Upper lobe of left lung (tissue), 6 donors: Measurements from ENCODE around the gene TBCD. TPM values are rescaled to one million over a fixed set of nuclear protein-coding genes. Genes with fewer than 3 reads are reported as not detected.

Experiments used
- ATAC-seq, 2 donors: fragments of 200-7000 bp; cut with Tn5 transposase; one replicate each; pipeline ENCODE4 v1.9.1; 2022; ENCODE audit warnings: mild to moderate bottlenecking in 2 of 2, moderate library complexity in 2 of 2; ENCODE audit not compliant: low FRiP score in 2 of 2
- DNase-seq, 2 donors: peaks; one replicate each; pipeline ENCODE4 v3.0.0-alpha.2; 2019 to 2020
- H3K27ac ChIP-seq, 4 donors: fragments of 200-600 bp; sonication (generic); one replicate each; pipeline ENCODE4 v1.5.1; 2016 to 2019
- H3K27me3 ChIP-seq, 4 donors: fragments of 200-600 bp; sonication (generic); one replicate each; pipeline ENCODE4 v1.5.1; 2017 to 2019
- H3K36me3 ChIP-seq, 4 donors: fragments of 200-600 bp; sonication (generic); one replicate each; pipeline ENCODE4 v1.5.1; 2016 to 2019
- H3K4me1 ChIP-seq, 4 donors: fragments of 200-600 bp; sonication (generic); one replicate each; pipeline ENCODE4 v1.5.1; 2018 to 2019
- H3K4me3 ChIP-seq, 4 donors: fragments of 200-600 bp; sonication (generic); one replicate each; pipeline ENCODE4 v1.5.1; 2017 to 2019; ENCODE audit warnings: mild to moderate bottlenecking in 2 of 4, moderate library complexity in 1 of 4
- H3K9me3 ChIP-seq, 4 donors: fragments of 200-600 bp; sonication (generic); one replicate each; pipeline ENCODE4 v1.5.1; 2018 to 2019
- CTCF ChIP-seq, 6 experiments: fragments of 450-650 bp in 4 of 6; fragments of 200-600 bp in 2 of 6; sonication (generic) in 2 of 6; IDR thresholded peaks; one replicate each; pipeline ENCODE4 v1.5.1; 2016 to 2019; ENCODE audit warnings: antibody characterized with exemption in 6 of 6
- EP300 ChIP-seq, 4 donors: sonication (generic); formaldehyde crosslinking; IDR thresholded peaks; one replicate each; pipeline ENCODE4 v1.5.1; 2017; ENCODE audit warnings: antibody characterized with exemption in 4 of 4, control low read depth in 2 of 4
- POLR2A ChIP-seq, 4 donors: fragments of 450-650 bp; IDR thresholded peaks; one replicate each; pipeline ENCODE4 v1.5.1; 2016 to 2017; ENCODE audit warnings: antibody characterized with exemption in 4 of 4, mild to moderate bottlenecking in 2 of 4
- POLR2AphosphoS5 ChIP-seq, 2 donors: sonication (generic); formaldehyde crosslinking; IDR thresholded peaks; one replicate each; pipeline ENCODE4 v1.5.1; 2017; ENCODE audit warnings: antibody characterized with exemption in 2 of 2
- WGBS, 2 donors: methylation state at CpG; one replicate each; pipeline ENCODE4 v1.1.5; 2017 to 2018; 5-methylcytosine and 5-hydroxymethylcytosine counted together
- total RNA-seq, 6 donors: library from RNA; depleted of rRNA in 4 of 6; stranded (reverse); fragments of >200 nt in 4 of 6; gene quantifications; one replicate each; pipeline versions ENCODE4 v1.1.0 to v1.2.1, GENCODE V29; 2016 to 2021
- donor health status: DM: no; HTN: no; CAD: no; lungs with moderate emphysema.
- donor health status: DM: no; HTN: yes; CAD: no; lungs with severe emphysema.

Gene TBCD
- total RNA-seq, 6 donors from 2014 or later = 71.3 to 262 (median 104) TPM

- 0 to 1% methylated on average over 1 to 29 of the region's 56 CpGs for WGBS, 2 donors
- Histone ChIP-seq H3K27me3 (no peaks in the 10 kb centered on the region), H3K4me3 (peak overlapping the region; percentile 37 to 100 (median 88)), H3K9me3 (no peaks in the 10 kb centered on the region), H3K27ac (peak overlapping the region; percentile 61 to 91 (median 68)), H3K36me3 (no peaks in the 10 kb centered on the region), H3K4me1 (peaks cover 10 to 21% (median 12%) of the 10 kb centered on the region in 4 donors)
- peak in 1 of 4 donors; percentile 19 for TF ChIP-seq POLR2A (IDR thresholded peaks at IDR 0.05)
- TF ChIP-seq CTCF (IDR thresholded peaks at IDR 0.05) = peak in 1 of 6 experiments; percentile 38
- no peak for TF ChIP-seq POLR2AphosphoS5 (IDR thresholded peaks at IDR 0.05)
- no peak for TF ChIP-seq EP300 (IDR thresholded peaks at IDR 0.05)
- ATAC-seq (no peak), DNase-seq (no peak)
Observed at GRCh38 chr17:82751171-82751570, 694 bp upstream of the TBCD start.

- no peaks in the 10 kb centered on the region for H3K9me3 ChIP-seq
- peak overlapping the region; percentile 72 to 91 (median 81) for H3K27ac ChIP-seq
- ATAC-seq (peak in 1 of 2 donors; percentile 57), DNase-seq (peak in 1 of 2 donors; percentile 80)
- no peaks in the 10 kb centered on the region for H3K36me3 ChIP-seq
- WGBS, 2 donors = 5 to 6% methylated on average over 15 to 24 of the region's 72 CpGs
- peaks cover 10 to 21% (median 12%) of the 10 kb centered on the region in 4 donors for H3K4me1 ChIP-seq
- H3K27me3 ChIP-seq = no peaks in the 10 kb centered on the region
- peak in 1 of 6 experiments; percentile 2 for TF ChIP-seq CTCF (IDR thresholded peaks at IDR 0.05)
- no peak for TF ChIP-seq EP300 (IDR thresholded peaks at IDR 0.05)
- H3K4me3 ChIP-seq = peak overlapping the region; percentile 74 to 100 (median 88)
Observed at GRCh38 chr17:82752371-82753200, 721 bp downstream of the TBCD start.

GRCh38 chr17:82753201-82753464 is 1.3 kb downstream of the TBCD start:
- DNase-seq (no peak), ATAC-seq (no peak)
- WGBS, 2 donors = 49 to 55% methylated on average over 8 of the region's 8 CpGs
- Histone ChIP-seq H3K27ac (no peak overlapping the region), H3K9me3 (no peaks in the 10 kb centered on the region), H3K4me3 (peak overlapping the region in 3 of 4 donors; percentile 78 to 100 (median 99)), H3K36me3 (no peaks in the 10 kb centered on the region), H3K27me3 (no peaks in the 10 kb centered on the region), H3K4me1 (peaks cover 10 to 21% (median 12%) of the 10 kb centered on the region in 4 donors)
- TF ChIP-seq CTCF (IDR thresholded peaks at IDR 0.05) = no peak
- no peak for TF ChIP-seq EP300 (IDR thresholded peaks at IDR 0.05)
- no peak for TF ChIP-seq POLR2A (IDR thresholded peaks at IDR 0.05)
- no peak for TF ChIP-seq POLR2AphosphoS5 (IDR thresholded peaks at IDR 0.05)

- no peaks in the 10 kb centered on the region for H3K27me3 ChIP-seq
- ATAC-seq = no peak
- H3K9me3 ChIP-seq = no peaks in the 10 kb centered on the region
- H3K4me1 ChIP-seq = peaks cover 10 to 21% (median 12%) of the 10 kb centered on the region in 4 donors
- H3K27ac ChIP-seq = no peak overlapping the region
- H3K36me3 ChIP-seq = no peaks in the 10 kb centered on the region
- no peak for TF ChIP-seq POLR2AphosphoS5 (IDR thresholded peaks at IDR 0.05)
- no peak for TF ChIP-seq CTCF (IDR thresholded peaks at IDR 0.05)
- TF ChIP-seq POLR2A (IDR thresholded peaks at IDR 0.05) = no peak
- no peak for TF ChIP-seq EP300 (IDR thresholded peaks at IDR 0.05)
- DNase-seq = no peak
- H3K4me3 ChIP-seq = no peak overlapping the region
- 89 to 91% methylated on average over 19 of the region's 19 CpGs for WGBS, 2 donors
Observed at GRCh38 chr17:82754297-82755208, 2.7 kb downstream of the TBCD start.
